Neural cell (in vitro differentiated cells): Measurements from ENCODE around the gene COL4A1. TPM values are rescaled to one million over a fixed set of nuclear protein-coding genes. Genes with fewer than 3 reads are reported as not detected.

Experiments
- H2AFZ ChIP-seq: fragments of 200-600, 300-800 bp; sonication (generic), shearing (Covaris generic); 2 replicates; pipeline ENCODE4 v1.6.0; 2014; ENCODE audit warnings: low read depth, mild to moderate bottlenecking, antibody characterized with exemption, low read length, moderate library complexity
- H3F3A ChIP-seq: fragments of 200-600 bp; shearing (Covaris generic); 2 replicates; pipeline ENCODE4 v1.6.1; 2016; ENCODE audit warnings: mild to moderate bottlenecking, moderate library complexity, mixed read lengths, antibody characterized with exemption, low read length; ENCODE audit not compliant: insufficient read depth, poor library complexity, severe bottlenecking
- H3K27ac ChIP-seq: fragments of 200-600, 300-800 bp; sonication (generic), shearing (Covaris generic); 2 replicates; pipeline ENCODE4 v1.5.1; 2014; ENCODE audit warnings: mild to moderate bottlenecking, low read length, moderate library complexity
- H3K27me3 ChIP-seq: fragments of 300-800, 200-600 bp; sonication (generic), shearing (Covaris generic); 2 replicates; pipeline ENCODE4 v1.6.0; 2014; ENCODE audit warnings: mild to moderate bottlenecking, low read depth, low read length, moderate library complexity; ENCODE audit not compliant: insufficient read depth
- H3K36me3 ChIP-seq: fragments of 300-800, 200-600 bp; sonication (generic), shearing (Covaris generic); 2 replicates; pipeline ENCODE4 v1.5.1; 2014; ENCODE audit warnings: mild to moderate bottlenecking, antibody characterized with exemption, low read length, moderate library complexity; ENCODE audit not compliant: insufficient read depth
- H3K4me2 ChIP-seq: fragments of 300-800, 200-600 bp; sonication (generic), shearing (Covaris generic); 2 replicates; pipeline ENCODE4 v1.6.0; 2014; ENCODE audit warnings: mild to moderate bottlenecking, low read length
- H3K4me3 ChIP-seq: fragments of 300-800, 200-600 bp; sonication (generic), shearing (Covaris generic); 2 replicates; pipeline ENCODE4 v1.5.1; 2014; ENCODE audit warnings: mild to moderate bottlenecking, low read length, moderate library complexity
- H3K79me2 ChIP-seq: fragments of 200-600 bp; shearing (Covaris generic); replicated peaks from 2 replicates; pipeline ENCODE4 v1.6.0; 2014; ENCODE audit warnings: mild to moderate bottlenecking, low read length, moderate library complexity; ENCODE audit not compliant: insufficient read depth
- H3K9ac ChIP-seq: fragments of 300-800, 200-600 bp; sonication (generic), shearing (Covaris generic); 2 replicates; pipeline ENCODE4 v1.6.1; 2016; ENCODE audit warnings: mild to moderate bottlenecking, low read length, mixed read lengths
- H3K9me2 ChIP-seq: fragments of 200-600 bp; shearing (Covaris generic); 2 replicates; pipeline ENCODE4 v1.6.1; 2016; ENCODE audit warnings: mild to moderate bottlenecking, low read length, mixed read lengths; ENCODE audit not compliant: insufficient read depth
- H3K9me3 ChIP-seq: fragments of 200-600, 300-800 bp; sonication (generic), shearing (Covaris generic); 2 replicates; pipeline ENCODE4 v1.6.1; 2016; ENCODE audit warnings: mild to moderate bottlenecking, mixed run types, low read length, moderate library complexity, mixed read lengths
- H4K20me1 ChIP-seq: fragments of 200-600 bp; shearing (Covaris generic); 2 replicates; pipeline ENCODE4 v1.6.1; 2016; ENCODE audit warnings: mild to moderate bottlenecking, mixed run types; ENCODE audit not compliant: insufficient read depth
- CTCF ChIP-seq: fragments of 450-650 bp; IDR thresholded peaks from 2 replicates; pipeline ENCODE4 v1.5.1; 2014; ENCODE audit warnings: antibody characterized with exemption, mild to moderate bottlenecking, moderate library complexity; ENCODE audit not compliant: poor library complexity, severe bottlenecking
- EP300 ChIP-seq: fragments of 450-650 bp; conservative IDR thresholded peaks from 2 replicates; pipeline ENCODE4 v1.6.1; 2014; ENCODE audit warnings: antibody characterized with exemption, mild to moderate bottlenecking, moderate library complexity; ENCODE audit not compliant: poor library complexity, severe bottlenecking
- EZH2 ChIP-seq: fragments of 200-600, 300-800 bp; shearing (Covaris generic), sonication (generic); IDR thresholded peaks from 2 replicates; pipeline ENCODE4 v1.6.1; 2014; ENCODE audit warnings: antibody characterized with exemption, low read length, borderline replicate concordance, mild to moderate bottlenecking; ENCODE audit not compliant: insufficient read depth, poor library complexity, severe bottlenecking
- MXI1 ChIP-seq: fragments of 450-650 bp; conservative IDR thresholded peaks from 2 replicates; pipeline ENCODE4 v1.6.1; 2014; ENCODE audit warnings: antibody characterized with exemption, mild to moderate bottlenecking; ENCODE audit not compliant: poor library complexity, severe bottlenecking
- POLR2AphosphoS5 ChIP-seq: IDR thresholded peaks from 2 replicates; pipeline ENCODE4 v1.6.1; 2012
- RAD21 ChIP-seq: fragments of 450-650 bp; conservative IDR thresholded peaks from 2 replicates; pipeline ENCODE4 v1.6.1; 2014; ENCODE audit warnings: antibody characterized with exemption, mild to moderate bottlenecking, moderate library complexity
- REST ChIP-seq: IDR thresholded peaks from 2 replicates; pipeline ENCODE4 v1.6.1; 2012; ENCODE audit warnings: borderline replicate concordance
- SMC3 ChIP-seq: fragments of 450-650 bp; conservative IDR thresholded peaks from 2 replicates; pipeline ENCODE4 v1.6.1; 2014; ENCODE audit warnings: antibody characterized with exemption, mild to moderate bottlenecking, moderate library complexity; ENCODE audit not compliant: poor library complexity
- TAF1 ChIP-seq: IDR thresholded peaks from 2 replicates; pipeline ENCODE4 v1.6.1; 2012; ENCODE audit warnings: low read depth
- polyA plus RNA-seq: library from polyadenylated mRNA; depleted of rRNA; stranded (reverse); fragments of >200 nt; gene quantifications from 2 replicates; pipeline ENCODE4 v1.2.3, GENCODE V29; 2014

The COL4A1 gene
- polyA plus RNA-seq, 1 donor from 2014 or later, result 13.1 TPM

GRCh38 chr13:110298505-110299282 lies 8.3 kb downstream of the COL4A1 start:
- Histone ChIP-seq H4K20me1 (no peaks in the 10 kb centered on the region), H3K9me3 (no peaks in the 10 kb centered on the region), H3K79me2 (no peaks in the 10 kb centered on the region), H3F3A (no peaks in the 10 kb centered on the region), H3K27ac (no peak overlapping the region), H3K9me2 (no peaks in the 10 kb centered on the region), H3K36me3 (no peaks in the 10 kb centered on the region), H3K9ac (no peak overlapping the region), H2AFZ (no peak overlapping the region), H3K4me3 (no peak overlapping the region), H3K27me3 (no peaks in the 10 kb centered on the region), H3K4me2 (no peak overlapping the region)
- TF ChIP-seq RAD21 (no peak), REST (no peak), EZH2 (no peak), SMC3 (no peak), EP300 (no peak)

- TF ChIP-seq POLR2AphosphoS5 (no peak), SMC3 (no peak), EP300 (no peak), EZH2 (no peak), MXI1 (no peak), RAD21 (no peak), TAF1 (no peak), CTCF (no peak), REST (no peak)
- Histone ChIP-seq H3K79me2 (no peaks in the 10 kb centered on the region), H2AFZ (no peak overlapping the region), H3K27ac (no peak overlapping the region), H3F3A (no peaks in the 10 kb centered on the region), H3K9me3 (no peaks in the 10 kb centered on the region), H3K27me3 (no peaks in the 10 kb centered on the region), H3K4me2 (no peak overlapping the region), H3K9me2 (no peaks in the 10 kb centered on the region), H3K36me3 (no peaks in the 10 kb centered on the region), H4K20me1 (no peaks in the 10 kb centered on the region), H3K9ac (no peak overlapping the region), H3K4me3 (no peak overlapping the region)
Observed at GRCh38 chr13:110297766-110298504, 9.0 kb downstream of the COL4A1 start.
